ENCODE measurements around the gene LPAR1.
"Not testable (repeated sequence)": the region's sequence is repeated elsewhere in the genome, so short reads cannot be mapped to it uniquely, and the experiment has no call there.

The LPAR1 gene

DNA sequence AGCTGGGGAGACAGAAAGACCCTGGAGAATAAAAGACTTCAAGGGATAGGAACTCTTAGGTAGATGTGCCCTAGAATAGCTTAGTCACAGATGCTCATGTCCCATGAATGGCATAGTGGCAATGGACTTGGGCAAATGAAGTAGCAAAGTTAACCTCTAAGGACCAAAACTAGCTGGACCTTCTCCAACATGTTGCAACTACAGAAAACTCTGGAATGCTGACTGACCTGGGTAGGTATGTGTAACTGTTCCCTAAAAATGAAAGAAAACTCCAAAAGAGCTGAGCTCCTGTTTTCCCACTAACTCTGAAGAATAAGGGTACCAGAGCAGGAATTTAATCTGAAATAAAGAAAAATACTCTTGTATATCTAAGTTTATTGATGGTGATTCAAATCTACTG lies 12.5 kb upstream of the LPAR1 start:
- no peaks in the 10 kb centered on the region for H3K36me3 ChIP-seq (replicated peaks; ENCODE audit: insufficient read depth, low read length)
- H3K4me2 ChIP-seq (ENCODE audit: low read depth, low read length), result no peak overlapping the region
- H3K9me2 ChIP-seq (replicated peaks; ENCODE audit: insufficient read depth, low read length), result no peaks in the 10 kb centered on the region
- no peak overlapping the region for H3K9ac ChIP-seq (ENCODE audit: low read length)
- no peaks in the 10 kb centered on the region for H3F3A ChIP-seq (ENCODE audit: insufficient read depth, low read length)
- DNase-seq, result no peak
- H3K79me2 ChIP-seq (ENCODE audit: low read length), result no peaks in the 10 kb centered on the region
- no peak overlapping the region for H3K4me3 ChIP-seq (ENCODE audit: low read length)
- H4K20me1 ChIP-seq (ENCODE audit: insufficient read depth, low read length), result no peaks in the 10 kb centered on the region
- H3K27ac ChIP-seq (ENCODE audit: low read length), result no peak overlapping the region
- no peak overlapping the region for H2AFZ ChIP-seq (ENCODE audit: low read length)
- no peaks in the 10 kb centered on the region for H3K9me3 ChIP-seq (replicated peaks; ENCODE audit: insufficient read depth, low read length)
- no peaks in the 10 kb centered on the region for H3K4me1 ChIP-seq (ENCODE audit: low read length)
- no peaks in the 10 kb centered on the region for H3K27me3 ChIP-seq (replicated peaks; ENCODE audit: insufficient read depth, low read length)
- TF ChIP-seq CTCF (IDR thresholded peaks at IDR 0.05; ENCODE audit: low read length), result no peak
- TF ChIP-seq EZH2 (optimal IDR thresholded peaks at IDR 0.05; ENCODE audit: low read depth, low read length), result no peak

DNA sequence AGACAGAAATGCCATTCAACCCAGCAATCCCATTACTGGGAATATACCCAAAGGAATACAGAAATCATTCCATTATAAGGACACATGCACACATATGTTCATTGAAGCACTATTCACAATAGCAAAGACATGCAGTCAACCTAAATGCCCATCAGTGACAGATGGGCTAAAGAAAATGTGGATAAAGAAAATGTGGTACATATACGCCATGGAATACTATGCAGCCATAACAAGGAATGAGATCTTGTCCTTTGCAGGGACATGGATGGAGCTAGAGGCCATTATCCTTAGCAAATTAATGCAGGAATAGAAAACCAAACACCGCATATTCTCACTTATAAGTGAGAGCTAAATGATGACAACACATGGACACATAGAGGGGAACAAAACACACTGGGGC lies 9.0 kb upstream of the LPAR1 start:
- H3K4me1 ChIP-seq (ENCODE audit: low read length); H3K4me2 ChIP-seq (ENCODE audit: low read depth, low read length); DNase-seq; H3K9ac ChIP-seq (ENCODE audit: low read length); H3K27ac ChIP-seq (ENCODE audit: low read length); H2AFZ ChIP-seq (ENCODE audit: low read length); H3K9me3 ChIP-seq (replicated peaks; ENCODE audit: insufficient read depth, low read length); H3K4me3 ChIP-seq (ENCODE audit: low read length); H3K79me2 ChIP-seq (ENCODE audit: low read length); H4K20me1 ChIP-seq (ENCODE audit: insufficient read depth, low read length); H3K9me2 ChIP-seq (replicated peaks; ENCODE audit: insufficient read depth, low read length); H3K27me3 ChIP-seq (replicated peaks; ENCODE audit: insufficient read depth, low read length); H3K36me3 ChIP-seq (replicated peaks; ENCODE audit: insufficient read depth, low read length); H3F3A ChIP-seq (ENCODE audit: insufficient read depth, low read length): not testable (repeated sequence)

DNA sequence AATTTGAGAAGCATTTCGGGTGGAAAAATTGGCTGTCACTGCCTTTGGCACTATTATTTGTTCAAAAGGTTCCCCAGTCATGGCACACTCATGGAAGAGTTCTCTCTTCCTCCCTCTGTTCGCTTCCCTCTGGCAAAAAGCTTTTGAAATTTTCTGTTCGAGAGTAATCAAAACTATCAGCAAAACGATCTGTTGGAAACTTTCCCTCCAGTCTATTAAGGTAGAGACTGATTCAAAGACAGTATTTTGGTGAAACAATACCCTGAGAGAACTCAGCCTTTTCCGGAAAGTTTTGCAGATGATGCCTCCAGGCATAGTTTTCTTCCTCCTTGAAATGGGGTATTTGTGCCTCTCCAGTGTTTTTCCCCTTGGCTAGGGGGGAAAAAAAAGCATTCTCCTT lies 3.6 kb upstream of the LPAR1 start:
- Histone ChIP-seq H3F3A (ENCODE audit: insufficient read depth, low read length) (no peaks in the 10 kb centered on the region), H2AFZ (ENCODE audit: low read length) (no peak overlapping the region), H3K9me3 (replicated peaks; ENCODE audit: insufficient read depth, low read length) (no peaks in the 10 kb centered on the region), H3K27ac (ENCODE audit: low read length) (no peak overlapping the region), H3K4me3 (ENCODE audit: low read length) (no peak overlapping the region), H3K79me2 (ENCODE audit: low read length) (no peaks in the 10 kb centered on the region), H4K20me1 (ENCODE audit: insufficient read depth, low read length) (no peaks in the 10 kb centered on the region), H3K9ac (ENCODE audit: low read length) (no peak overlapping the region), H3K4me2 (ENCODE audit: low read depth, low read length) (no peak overlapping the region), H3K4me1 (ENCODE audit: low read length) (no peaks in the 10 kb centered on the region), H3K36me3 (replicated peaks; ENCODE audit: insufficient read depth, low read length) (no peaks in the 10 kb centered on the region), H3K9me2 (replicated peaks; ENCODE audit: insufficient read depth, low read length) (no peaks in the 10 kb centered on the region), H3K27me3 (replicated peaks; ENCODE audit: insufficient read depth, low read length) (no peaks in the 10 kb centered on the region)
- TF ChIP-seq EZH2 (optimal IDR thresholded peaks at IDR 0.05; ENCODE audit: low read depth, low read length) (no peak), EZH2phosphoT487 (IDR thresholded peaks at IDR 0.05; ENCODE audit: low read length) (no peak), CTCF (IDR thresholded peaks at IDR 0.05; ENCODE audit: low read length) (no peak)
- no peak for DNase-seq

DNA sequence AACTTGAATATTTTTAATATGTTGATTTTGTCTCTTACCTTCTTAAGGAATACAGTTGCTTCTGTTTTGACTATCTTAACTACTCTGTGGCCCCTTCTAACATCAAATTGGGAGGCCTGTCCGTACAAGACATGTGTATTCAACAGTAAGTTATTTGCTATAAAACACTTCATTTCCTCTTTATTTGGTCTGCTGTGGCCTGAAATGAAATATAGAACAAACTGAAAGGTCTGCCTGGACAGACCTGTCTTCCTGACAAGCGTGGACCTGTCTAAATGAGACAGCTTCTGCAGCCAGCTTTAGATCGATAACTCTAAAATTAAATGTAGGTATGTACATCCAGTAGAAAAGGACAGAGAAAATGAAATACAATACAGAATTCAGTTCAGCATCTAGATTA lies 2.2 kb upstream of the LPAR1 start:
- no peaks in the 10 kb centered on the region for H3K4me1 ChIP-seq (ENCODE audit: low read length)
- no peaks in the 10 kb centered on the region for H3F3A ChIP-seq (ENCODE audit: insufficient read depth, low read length)
- no peak for TF ChIP-seq EZH2 (optimal IDR thresholded peaks at IDR 0.05; ENCODE audit: low read depth, low read length)
- no peak for TF ChIP-seq CTCF (IDR thresholded peaks at IDR 0.05; ENCODE audit: low read length)
- no peak for TF ChIP-seq EZH2phosphoT487 (IDR thresholded peaks at IDR 0.05; ENCODE audit: low read length)
- H3K9me2 ChIP-seq (replicated peaks; ENCODE audit: insufficient read depth, low read length), result no peaks in the 10 kb centered on the region
- no peak overlapping the region for H3K27ac ChIP-seq (ENCODE audit: low read length)
- H2AFZ ChIP-seq (ENCODE audit: low read length), result no peak overlapping the region
- H3K9me3 ChIP-seq (replicated peaks; ENCODE audit: insufficient read depth, low read length), result no peaks in the 10 kb centered on the region
- no peaks in the 10 kb centered on the region for H4K20me1 ChIP-seq (ENCODE audit: insufficient read depth, low read length)
- H3K36me3 ChIP-seq (replicated peaks; ENCODE audit: insufficient read depth, low read length), result no peaks in the 10 kb centered on the region
- no peaks in the 10 kb centered on the region for H3K79me2 ChIP-seq (ENCODE audit: low read length)
- no peaks in the 10 kb centered on the region for H3K27me3 ChIP-seq (replicated peaks; ENCODE audit: insufficient read depth, low read length)
- no peak overlapping the region for H3K9ac ChIP-seq (ENCODE audit: low read length)
- no peak overlapping the region for H3K4me3 ChIP-seq (ENCODE audit: low read length)
- no peak overlapping the region for H3K4me2 ChIP-seq (ENCODE audit: low read depth, low read length)
- DNase-seq, result no peak

Data from MM.1S (cell line).